GM12874 (cell line): Measurements from ENCODE around the gene ALDOA.

Experiments used
- TF ChIP-seq, protein P1 (sequence below): IDR thresholded peaks from 2 replicates; pipeline ENCODE4 v1.5.1; 2011; ENCODE audit warnings: low read depth, mild to moderate bottlenecking, control low read depth, low read length, moderate library complexity; ENCODE audit not compliant: insufficient read depth

The ALDOA gene

DNA sequence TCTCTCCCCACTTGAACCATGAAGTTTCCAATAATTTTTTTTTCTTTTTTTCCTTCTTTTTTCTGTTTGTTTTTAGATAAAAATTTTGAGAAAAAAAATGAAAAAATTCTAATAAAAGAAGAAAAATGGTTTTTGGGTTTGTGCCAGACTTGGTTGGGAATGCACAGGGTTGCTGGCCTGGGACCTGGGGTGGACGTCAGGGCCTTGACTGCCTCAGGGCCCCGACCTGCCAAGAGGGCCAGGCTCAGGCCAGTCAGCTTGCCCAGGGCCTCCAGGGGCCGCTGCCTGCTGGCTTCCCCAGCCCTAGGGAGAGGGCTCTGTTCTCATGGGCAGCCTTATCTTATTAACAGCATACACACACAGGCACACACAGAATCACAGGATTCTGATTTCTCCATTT, 19.7 kb downstream of the ALDOA start:
- TF ChIP-seq, protein P1, sequence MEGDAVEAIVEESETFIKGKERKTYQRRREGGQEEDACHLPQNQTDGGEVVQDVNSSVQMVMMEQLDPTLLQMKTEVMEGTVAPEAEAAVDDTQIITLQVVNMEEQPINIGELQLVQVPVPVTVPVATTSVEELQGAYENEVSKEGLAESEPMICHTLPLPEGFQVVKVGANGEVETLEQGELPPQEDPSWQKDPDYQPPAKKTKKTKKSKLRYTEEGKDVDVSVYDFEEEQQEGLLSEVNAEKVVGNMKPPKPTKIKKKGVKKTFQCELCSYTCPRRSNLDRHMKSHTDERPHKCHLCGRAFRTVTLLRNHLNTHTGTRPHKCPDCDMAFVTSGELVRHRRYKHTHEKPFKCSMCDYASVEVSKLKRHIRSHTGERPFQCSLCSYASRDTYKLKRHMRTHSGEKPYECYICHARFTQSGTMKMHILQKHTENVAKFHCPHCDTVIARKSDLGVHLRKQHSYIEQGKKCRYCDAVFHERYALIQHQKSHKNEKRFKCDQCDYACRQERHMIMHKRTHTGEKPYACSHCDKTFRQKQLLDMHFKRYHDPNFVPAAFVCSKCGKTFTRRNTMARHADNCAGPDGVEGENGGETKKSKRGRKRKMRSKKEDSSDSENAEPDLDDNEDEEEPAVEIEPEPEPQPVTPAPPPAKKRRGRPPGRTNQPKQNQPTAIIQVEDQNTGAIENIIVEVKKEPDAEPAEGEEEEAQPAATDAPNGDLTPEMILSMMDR, result no peak

DNA sequence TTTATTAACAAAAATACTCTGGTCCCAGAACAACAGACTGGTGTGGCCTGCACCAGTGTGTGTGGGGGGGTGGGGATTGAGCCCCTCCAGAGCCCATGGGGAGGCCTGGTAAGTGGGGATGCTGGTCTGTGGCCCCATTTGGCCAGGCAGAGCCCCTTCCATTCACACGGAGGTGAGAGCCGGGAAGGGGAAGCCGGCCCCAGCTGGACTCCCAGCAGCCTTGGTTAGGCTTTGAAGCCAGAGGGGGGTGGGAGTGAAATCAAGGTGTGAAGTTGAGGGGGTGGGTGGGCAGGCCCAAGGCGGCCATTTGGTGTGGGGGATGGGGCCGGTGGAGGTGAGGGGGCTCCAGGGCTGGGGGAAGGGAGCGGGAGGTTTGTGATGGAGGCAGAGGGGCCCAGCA, 20.3 kb downstream of the ALDOA start:
- TF ChIP-seq, protein P1, result no peak

DNA sequence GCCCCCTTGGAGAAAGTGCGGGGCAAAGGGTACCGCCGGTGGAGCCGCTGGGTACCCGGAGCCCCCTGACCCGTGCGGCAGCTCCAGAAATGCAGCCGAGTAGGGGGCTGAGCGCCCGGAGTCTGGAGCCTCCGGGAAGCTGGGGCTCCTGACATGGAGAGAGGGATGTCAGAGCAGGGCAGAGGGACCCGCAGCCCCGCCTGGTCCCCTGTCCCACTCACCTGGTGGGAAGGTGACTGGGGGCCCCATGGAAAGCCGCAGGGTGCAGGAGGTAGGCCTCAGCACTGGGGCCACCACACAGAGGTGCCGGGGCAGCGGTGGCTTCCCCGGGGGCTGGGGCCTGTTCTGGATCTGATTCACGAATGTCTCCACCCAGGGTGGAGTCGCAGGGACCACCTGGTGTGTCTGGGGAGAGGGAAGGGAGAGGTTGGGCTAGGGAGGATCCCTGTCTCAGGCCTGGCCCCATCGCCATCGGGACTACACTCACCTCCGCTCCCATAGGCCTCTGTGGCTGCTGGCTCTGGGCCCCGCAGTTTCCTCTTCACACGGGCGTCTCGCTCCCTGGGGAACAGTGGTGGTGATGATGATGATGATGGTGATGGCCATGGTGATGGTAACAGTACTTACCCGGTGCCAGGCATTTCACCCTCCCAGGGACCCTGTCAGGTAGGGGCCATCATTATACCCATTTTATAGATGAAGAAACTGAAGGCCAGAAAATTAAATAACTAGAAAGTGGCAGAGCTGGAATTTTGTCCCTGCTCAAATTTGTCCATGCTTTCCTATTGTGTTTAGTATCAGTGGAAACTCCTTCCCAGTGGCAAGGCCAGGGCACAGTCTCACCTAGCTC, 21.0 kb downstream of the ALDOA start:
- TF ChIP-seq, protein P1, result no peak

DNA sequence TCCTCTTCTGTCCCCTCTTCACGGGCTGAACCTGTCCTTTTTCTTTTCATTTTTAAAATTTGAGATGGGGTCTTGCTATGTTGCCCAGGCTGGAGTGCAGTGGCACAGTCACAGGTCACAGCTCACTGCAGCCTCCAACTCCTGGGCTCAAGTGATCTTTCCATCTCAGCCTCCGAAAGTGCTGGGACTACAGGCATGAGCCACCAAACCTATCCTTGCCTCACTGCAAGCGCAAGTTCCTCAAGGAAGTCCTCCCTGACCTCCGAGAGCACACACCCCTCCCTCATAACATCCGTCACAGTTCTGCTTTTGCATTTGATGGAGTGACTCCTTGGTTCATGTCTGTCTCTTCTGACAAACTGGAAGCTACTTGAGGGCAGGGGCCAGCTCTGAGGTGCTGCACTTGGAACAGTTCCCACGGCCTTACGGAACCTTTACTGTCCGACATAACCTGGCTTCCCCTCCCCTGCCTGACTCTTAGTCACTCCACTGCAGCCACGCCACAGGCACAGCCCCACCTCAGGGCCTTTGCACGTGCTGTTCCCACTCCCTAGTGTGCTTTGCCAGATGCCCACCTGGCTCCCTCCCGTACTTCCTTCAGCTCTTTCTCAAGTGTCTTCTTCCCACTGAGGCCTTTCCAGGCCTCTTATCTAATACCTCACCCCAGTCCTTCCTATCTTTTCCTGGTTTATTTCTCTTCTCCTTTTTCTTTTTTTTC, 21.8 kb downstream of the ALDOA start:
- TF ChIP-seq, protein P1, result no peak

DNA sequence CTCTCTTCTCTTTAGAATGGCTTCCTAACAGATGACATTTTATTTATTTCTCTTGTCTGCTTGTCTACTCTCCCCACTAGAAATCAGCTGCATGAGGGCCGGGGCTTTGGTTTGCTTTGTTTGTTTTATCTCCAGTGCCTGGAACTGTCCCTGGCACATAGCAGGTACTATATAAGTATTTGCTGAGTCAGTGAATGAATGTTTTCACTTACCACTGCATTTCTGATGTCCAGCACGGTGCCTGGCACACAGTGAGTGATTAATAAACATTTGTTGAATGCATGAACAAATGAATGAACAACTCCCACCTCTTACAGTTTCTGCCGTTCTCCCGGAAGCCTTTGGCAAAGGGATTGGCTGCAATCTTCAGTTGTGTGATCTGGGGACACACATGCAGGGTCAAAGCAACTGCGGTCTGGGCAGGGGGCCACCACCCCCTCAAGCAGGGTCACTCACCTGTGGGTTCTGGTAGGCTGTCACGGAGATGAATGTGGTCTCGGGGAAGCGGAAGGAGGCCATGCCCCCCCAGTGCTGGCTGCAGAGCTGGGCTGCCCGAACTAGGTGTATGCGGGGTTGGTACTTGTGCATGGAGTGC, 22.8 kb downstream of the ALDOA start:
- TF ChIP-seq, protein P1, result no peak

DNA sequence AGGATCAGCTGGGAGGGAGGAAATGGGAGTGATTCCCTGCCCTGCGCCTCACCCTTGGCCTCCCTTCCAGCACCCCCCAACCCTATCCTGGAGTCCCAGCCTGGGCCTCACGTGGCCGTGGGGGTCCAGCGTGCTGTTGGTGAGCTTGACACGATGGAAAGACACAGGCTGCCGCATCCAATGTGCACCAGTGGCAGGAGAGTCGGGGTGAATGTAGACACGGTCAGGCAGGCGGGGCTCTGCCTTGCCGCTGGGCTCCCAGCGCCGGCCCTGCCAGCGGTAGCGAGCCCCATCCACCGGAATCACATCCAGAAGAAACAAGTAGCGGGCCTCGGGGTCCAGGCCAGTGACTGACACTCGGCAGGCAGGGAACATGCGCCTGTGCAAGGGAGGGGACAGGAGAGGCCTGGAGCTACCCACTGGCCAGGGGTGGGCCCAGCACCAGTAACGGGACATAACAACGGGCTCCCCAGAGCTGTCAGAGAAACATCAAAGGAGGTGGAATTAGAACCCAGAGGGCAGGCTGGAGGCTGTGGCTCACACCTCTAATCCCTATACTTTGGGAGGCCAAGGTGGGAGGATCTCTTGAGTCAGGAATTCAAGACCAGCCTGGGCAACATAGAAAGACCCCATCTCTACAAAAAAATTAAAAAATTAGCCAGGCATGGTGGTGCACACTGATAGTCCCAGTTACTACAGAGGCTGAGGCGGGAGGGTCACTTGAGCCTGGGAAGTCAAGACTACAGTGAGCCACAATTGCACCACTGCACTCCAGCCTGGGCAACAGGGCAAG, 23.5 kb downstream of the ALDOA start:
- TF ChIP-seq, protein P1, result no peak
